IPS-NIHi7 (cell line): ENCODE data around the gene ATG2B.
"Not testable (repeated sequence)": the region's sequence is repeated elsewhere in the genome, so short reads cannot be mapped to it uniquely, and the experiment has no call there.

Experiments
- DNase-seq: peaks from one replicate; pipeline ENCODE4 v3.0.0; 2012; ENCODE audit warnings: mixed read lengths; ENCODE audit errors: extremely low spot score

The ATG2B gene

DNA sequence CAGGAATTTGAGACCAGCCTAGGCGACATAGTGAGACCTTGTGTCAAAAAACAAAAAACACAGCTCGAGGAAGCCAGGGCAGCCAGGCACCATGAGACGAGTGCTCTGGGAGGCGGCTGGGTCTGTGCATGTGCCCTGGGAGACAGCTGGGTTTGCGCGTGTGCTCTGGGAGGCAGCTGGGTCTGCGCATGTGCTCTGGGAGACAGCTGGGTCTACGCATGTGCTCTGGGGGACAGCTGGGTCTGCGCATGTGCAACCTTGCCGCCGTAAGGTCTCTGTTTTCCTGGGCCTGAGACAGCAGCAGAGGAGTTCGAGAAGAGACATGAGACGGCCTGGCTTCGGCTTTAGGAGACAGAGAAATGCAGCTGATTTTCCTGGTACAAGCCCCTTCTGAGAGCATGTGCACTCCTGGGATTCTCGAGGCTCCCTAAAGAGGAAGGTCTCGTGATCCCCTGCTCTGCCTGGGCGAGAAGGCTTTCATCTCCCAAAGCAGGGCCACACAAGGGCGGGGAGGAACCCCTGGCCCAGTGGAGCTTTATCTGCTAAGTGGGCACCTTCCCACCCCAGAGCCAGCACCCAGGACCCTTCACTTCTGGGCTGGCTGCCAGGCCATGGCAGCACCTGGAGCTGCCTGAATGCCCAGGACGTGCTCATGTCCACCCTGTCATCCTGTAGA, 110.7 kb downstream of the ATG2B start:
- DNase-seq: no peak

DNA sequence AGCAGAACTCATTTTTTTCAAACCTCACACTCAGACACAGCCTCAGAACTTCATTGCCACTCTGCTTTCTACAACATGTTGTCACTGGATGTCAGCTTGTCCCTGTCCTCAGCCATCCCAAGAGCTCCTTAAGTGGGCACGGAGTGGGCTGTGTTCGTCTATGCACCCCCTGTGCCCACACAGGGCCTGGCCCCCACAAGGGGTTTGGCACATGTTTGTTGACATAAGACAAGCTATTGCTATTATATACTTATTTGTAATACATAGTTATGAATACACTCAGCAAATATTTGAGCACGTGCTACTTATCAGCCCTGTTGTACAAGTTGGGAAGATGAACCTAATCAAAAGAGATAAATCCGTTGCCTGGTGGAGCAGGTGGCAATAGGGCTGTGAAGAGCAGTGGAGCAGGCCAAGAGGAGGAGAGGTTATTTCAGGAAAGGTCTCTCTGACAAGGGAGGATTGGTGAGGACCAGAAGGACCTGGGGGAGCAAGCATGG, 111.4 kb downstream of the ATG2B start:
- no peak for DNase-seq

DNA sequence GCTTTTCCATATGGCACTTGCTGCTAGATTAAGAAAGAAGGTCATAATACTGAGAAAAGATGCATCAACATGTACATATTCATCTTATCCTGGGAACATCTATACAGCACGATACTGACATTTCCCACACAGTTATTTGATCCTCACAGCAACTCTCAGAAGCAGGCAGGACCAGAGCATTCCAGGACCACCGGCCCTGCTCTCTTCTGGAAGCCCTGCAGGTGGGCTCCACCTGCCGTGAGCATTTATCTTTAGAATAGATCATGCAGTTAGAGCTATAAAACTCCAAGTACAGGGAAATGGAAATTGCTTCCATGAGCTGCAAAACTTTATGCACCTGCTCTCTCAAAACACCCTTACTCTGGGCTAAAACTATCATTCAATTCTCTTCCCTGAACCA, 112.7 kb downstream of the ATG2B start:
- no peak for DNase-seq

DNA sequence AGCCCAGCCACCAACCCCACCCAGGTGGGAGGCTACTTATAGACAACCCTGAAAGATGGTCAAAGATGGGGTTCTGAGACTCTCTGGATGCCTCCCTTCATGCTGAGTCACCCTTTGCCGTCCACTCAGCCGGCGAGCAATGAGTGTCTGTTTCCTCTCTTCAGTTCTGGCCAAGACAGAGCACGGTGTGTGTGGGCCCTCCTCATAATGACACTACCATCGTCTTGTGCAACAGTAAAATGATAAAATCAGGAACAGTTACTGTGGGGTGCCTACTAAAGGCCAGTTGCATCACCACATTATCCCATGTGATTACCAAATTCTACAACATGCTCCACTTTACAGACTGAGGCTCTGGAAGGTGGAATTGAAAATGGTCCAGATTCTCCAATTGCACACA, 114.1 kb downstream of the ATG2B start:
- DNase-seq: no peak

DNA sequence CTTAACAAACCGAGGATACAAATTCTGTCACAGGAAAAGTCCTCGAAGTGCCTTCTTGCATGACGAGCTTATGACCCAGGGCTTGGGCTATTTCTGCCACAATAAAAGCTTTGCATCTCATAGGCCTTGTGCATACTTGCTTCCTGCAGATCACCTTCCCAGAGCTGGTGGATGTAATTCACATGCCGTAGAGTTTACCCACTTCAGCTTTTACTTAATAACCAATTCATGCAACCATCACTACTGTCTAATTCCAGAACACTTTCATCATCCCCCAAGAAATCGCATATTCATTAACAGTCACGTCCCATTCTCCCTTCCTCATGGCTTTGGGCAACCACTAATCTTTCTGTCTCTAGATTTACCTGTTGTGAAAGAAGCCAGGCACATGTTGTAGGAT, 116.1 kb downstream of the ATG2B start:
- no peak for DNase-seq

DNA sequence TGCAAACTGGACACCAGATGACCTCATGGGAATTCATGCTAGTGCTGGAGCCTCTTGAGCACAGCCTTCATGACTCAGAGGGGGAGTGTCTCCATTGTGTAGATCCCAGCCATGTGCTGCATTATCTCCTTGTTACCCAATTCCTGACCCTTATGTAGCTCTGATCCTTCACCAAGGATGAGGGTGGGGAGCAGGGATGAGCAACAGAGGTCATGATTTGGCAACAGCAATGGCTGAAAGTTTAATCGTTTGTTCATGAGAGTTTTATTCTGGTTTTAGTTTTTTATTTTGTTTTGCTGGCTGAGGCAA, 116.6 kb downstream of the ATG2B start:
- DNase-seq: no peak

DNA sequence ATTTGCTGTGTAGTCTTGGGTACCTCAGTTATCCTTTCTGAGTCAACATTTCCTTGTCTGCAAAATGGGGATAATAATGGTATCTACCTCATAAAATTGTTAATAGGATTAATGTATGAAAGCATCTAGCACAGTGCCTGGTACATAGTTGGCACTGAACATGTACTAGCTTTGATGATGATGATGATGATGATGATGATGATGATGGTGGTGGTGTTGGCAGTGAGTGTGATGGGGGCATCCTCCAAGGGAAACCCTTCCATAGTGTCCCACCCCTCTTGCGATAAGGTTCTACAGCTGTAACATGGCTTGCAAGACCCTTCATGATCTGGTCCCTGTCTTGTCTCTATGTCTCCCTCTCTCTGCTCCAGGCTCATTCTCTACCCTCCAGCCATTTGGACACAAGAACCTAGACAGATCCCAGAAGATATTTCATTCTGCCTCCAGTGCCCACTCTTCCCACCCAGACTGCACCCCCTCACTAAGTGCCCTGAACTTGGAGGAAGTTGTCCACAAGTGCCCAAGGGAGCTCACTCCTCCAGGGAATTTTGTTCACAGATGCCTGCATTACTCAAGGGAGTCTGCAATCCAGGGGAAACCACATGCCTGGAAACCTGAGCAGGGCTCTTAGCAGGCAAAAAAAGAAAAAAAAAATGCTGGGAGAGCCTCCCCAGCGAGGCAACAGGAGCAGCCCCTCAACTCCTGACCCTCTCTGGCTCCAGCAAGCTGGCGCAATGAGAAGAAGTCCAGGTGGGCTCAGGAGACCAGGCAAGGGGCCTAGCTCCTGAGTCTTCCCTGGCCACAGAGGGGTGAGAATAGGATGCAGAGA, 117.2 kb downstream of the ATG2B start:
- DNase-seq: no peak

DNA sequence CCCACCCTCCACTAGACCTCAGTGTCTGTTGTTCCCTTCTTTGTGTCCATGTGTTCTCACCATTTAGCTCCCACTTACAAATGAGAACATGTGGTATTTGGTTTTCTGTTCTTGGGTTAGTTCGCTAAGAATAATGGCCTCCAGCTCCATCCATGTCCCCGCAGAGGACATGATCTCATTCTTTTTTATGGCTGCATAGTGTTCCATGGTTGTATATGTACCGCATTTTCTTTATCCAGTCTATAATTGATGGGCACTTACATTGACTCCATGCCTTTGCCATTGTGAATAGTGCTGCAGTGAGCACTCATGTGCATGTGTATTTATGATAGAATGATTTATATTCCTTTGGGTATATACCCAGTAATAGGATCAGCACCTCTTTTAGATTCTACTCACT, 118.1 kb downstream of the ATG2B start:
- DNase-seq: not testable (repeated sequence)

DNA sequence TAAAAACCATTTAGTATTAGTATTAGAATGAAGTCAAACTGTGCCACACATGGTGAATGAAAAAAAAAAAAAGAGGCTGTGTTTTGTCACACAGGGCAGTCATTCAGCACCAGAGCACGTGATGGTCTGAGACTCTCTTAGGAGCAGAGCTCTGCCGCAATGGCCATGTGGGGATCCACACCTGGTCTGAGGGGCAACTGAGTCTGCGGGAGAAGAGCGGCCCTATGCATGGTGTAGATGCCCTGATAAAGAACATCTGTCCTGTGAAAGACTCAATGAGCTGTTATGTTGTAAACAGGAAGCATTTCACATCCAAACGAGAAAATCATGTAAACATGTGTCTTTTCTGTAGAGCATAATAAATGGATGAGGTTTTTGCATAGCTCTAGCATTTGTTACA, 119.4 kb downstream of the ATG2B start:
- no peak for DNase-seq

DNA sequence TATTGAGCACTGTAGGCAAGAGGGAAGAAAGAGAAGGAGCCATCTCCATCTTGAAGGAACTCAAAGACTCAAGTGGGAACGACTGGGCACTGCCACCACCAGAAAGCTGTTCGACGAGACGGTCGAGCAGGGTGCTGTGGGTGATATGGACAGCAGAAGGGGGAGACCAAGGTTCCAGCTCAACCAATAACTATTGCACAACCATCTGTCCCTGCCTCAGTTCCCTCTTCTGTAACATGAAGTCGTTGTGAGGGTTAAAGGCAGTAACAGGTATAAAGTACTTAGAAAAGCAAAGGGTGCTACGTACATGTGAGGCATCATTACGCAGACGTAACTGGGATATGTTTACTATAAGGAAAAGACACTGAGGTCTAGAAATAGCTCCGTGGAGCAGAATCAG, 121.0 kb downstream of the ATG2B start:
- no peak for DNase-seq

DNA sequence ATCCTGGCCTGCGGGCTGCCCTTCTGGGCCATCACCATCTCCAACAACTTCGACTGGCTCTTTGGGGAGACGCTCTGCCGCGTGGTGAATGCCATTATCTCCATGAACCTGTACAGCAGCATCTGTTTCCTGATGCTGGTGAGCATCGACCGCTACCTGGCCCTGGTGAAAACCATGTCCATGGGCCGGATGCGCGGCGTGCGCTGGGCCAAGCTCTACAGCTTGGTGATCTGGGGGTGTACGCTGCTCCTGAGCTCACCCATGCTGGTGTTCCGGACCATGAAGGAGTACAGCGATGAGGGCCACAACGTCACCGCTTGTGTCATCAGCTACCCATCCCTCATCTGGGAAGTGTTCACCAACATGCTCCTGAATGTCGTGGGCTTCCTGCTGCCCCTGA, 122.5 kb downstream of the ATG2B start:
- DNase-seq: no peak

DNA sequence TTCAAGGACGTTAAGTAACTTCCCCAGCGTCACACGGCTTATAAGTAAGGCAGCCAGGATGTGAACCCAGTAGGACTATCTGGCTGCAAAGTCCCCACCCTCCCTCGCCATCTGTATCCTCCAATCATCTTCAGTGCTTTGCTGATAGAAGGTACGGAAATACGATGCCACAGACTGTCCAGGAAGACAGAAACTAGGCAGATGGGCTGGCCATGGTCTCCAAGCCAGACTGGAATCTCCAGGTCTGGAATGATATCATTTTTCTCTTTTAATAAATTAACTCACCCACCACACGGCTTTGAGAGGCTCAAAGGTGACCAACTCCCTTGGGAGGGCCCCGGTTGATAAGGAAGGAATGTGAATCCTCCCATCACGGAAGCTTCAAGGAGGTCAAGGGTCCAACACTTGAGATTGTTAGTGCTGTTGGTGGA, 123.4 kb downstream of the ATG2B start:
- DNase-seq: no peak

DNA sequence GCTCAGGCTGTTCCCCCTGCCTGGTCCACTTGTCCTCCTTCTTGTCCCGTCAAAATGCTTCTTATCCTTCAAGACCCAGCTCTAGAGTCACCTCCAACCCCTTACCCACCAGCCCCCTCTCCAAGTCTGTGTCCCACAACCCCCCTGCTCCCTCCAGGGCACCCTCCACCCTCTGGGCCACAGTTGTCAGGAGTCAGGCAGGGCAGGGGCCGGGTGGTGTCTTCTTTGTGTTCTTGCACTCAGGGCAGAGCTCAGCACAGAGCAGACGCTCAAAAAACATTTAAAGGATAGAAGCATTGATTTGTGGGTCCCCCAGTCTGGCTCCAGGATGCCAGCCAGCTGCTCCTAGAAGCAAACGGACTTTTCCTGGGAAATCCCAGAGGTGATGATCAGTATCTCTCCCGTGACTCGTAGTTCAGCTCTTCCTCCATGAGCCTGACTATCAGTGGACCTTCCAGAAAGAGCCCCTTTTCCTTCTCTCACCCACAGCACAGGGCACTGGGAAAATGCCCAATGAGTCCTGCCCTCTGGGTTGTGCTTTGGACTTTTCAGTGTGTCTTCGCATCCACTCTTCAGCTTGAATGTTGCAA, 124.4 kb downstream of the ATG2B start:
- no peak for DNase-seq

DNA sequence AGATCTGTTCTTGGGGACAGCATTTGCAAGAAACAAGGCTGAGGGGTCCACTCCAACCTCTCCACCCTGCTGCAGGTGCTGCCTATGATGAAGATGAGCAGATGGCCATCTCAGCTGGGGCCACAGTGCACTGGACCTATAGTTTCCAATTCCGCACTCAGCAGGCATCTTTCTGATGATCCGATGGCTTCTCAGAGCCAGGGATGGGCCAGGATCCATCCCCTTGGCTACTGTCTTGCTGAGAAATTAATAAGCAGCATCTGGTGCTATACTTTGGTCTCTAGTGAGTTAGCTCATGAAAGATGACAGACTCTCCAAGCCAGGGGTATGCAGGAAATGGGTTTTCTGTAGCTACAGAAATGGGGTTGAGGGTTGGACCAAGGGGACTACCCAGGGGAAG, 125.5 kb downstream of the ATG2B start:
- DNase-seq: no peak

DNA sequence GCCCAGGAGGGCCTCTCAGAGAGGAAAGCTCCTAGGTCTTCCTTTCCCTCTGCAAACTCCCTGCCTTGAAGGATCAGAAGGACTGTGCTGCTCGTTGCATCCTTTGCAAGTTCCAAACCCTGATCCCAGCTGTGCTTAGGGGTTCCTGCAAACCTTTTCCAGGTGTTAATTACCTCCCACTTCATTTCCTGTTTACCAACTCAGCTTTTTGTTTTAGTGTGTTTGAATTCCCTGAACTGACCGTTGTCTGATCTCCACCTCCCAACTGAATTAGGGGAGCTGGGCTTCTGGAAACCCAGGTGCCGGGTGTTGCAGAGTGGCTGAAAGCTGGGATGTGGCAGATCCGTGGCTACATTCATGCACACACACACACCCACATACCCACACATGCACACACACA, 127.7 kb downstream of the ATG2B start:
- DNase-seq: peak; percentile 32

DNA sequence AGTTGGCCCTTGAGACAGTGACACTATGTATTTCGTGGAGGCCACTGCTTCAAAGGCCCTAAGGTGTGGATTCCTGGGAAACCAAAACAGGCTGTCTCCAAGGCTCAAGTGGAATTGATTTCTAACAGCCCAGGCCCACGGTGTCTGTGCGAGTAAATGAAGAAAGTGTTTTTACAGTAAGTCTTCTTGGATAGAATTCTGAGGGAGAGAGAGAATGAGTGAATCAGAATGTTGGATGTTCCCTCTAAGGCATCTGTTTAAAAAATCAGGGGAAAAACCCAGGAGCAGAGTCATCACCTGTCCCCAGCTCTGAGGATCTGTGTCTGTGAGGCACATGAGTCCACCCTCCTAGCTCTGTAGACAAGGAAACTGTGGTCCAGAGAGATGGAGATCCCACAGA, 129.5 kb downstream of the ATG2B start:
- DNase-seq: no peak

DNA sequence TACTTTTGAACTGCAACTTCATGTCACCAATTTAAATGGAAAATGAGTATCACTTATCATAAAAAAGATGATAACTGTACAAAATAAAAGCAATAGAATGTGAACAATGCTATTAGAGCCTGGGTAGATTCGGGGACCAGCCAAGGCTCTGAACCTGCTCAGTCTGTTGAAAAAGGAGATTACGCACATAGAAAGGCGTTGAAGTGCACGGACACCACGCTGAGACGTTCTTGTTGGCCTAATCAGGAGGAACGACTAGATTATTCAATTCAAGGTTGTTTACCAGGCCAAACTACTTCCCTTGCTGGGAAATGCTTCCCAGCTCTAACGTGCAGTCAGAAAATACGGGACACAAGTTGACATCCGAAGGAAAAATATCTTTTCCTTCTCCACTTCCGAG, 130.6 kb downstream of the ATG2B start:
- no peak for DNase-seq

DNA sequence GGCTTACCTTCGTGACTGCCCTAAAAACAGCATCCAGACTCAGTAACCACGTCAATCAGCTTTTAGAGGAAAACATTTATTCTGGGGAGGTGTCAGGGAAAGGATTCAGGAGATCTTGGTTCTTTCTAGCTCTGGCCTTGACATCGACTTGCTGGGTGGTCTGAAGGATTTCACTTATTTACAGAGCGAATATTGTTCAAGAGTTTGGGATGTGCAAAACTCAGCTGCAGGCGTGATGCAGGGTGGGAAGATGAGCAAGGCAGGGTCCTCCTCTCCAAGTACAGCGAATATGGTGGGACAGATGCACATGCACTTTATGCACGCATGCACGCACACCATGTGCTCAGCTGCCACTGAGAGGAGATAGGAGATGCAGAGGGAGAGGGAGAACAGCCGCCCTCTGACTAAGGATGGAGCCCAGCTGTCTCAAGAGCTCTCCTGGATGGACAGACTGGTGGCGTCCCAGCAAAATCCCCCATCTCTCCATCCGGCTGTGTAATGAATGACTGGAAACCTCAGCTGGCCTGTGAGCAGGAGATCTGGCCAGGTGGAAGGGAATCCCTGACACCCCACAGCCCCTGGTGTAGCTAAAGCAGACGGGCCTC, 131.5 kb downstream of the ATG2B start:
- DNase-seq: no peak

DNA sequence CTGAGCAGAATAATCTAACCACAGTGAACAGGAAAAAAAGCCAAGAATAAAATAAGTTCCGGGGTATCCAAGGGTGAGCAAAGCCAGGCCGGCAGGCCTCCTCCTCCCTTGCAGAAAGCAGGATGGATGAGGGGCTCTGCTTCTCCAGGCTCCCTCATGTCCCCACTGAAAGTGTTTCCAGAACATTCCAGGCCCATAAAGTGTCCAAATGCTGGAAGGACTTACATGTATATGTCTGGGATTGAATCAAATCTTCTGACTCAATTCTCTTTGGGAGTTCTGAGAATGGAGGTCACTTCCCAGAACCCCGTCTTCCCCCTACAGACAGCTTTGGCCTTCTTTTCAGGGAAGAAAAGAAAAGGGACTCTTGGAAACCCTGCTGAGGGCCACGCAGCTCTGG, 132.1 kb downstream of the ATG2B start:
- DNase-seq: no peak

DNA sequence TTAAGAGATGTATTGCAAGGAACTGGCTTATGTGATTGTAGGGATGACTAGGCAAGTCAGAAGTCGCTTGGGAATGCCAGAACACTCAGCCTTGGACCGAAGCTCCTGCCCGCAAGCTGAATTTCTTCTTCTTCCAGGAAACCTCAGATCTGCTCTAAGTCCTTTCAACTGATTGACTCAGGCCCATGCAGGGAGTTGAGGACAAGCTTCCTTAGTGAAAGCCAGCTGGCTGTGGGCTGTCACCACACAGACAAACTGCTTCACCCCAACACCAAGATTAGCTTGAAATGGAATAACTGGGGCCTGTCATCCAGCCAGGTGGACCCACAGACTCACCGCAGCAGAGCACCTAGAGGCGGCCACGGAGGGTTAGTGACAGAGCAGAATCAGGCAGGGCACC, 133.8 kb downstream of the ATG2B start:
- DNase-seq: no peak
